NB4 (cell line): ENCODE results near the gene TMEM87B.

ENCODE experiments used
- POLR2A ChIP-seq: IDR thresholded peaks from 2 replicates; pipeline ENCODE4 v1.6.1; 2011; ENCODE audit warnings: mild to moderate bottlenecking; ENCODE audit not compliant: insufficient read length; ENCODE audit errors: extremely low read depth
- TF ChIP-seq, protein P1 (sequence below): IDR thresholded peaks from one replicate; pipeline ENCODE4 v1.5.1; 2012; ENCODE audit warnings: low read depth, low read length
- TF ChIP-seq, protein P2 (sequence below): IDR thresholded peaks from 2 replicates; pipeline ENCODE4 v1.6.1; 2011; ENCODE audit warnings: low read depth, low read length

GRCh38 chr2:112129060-112129459, 74.0 kb downstream of the TMEM87B start:
- no peak for TF ChIP-seq POLR2A
- TF ChIP-seq, protein P1, sequence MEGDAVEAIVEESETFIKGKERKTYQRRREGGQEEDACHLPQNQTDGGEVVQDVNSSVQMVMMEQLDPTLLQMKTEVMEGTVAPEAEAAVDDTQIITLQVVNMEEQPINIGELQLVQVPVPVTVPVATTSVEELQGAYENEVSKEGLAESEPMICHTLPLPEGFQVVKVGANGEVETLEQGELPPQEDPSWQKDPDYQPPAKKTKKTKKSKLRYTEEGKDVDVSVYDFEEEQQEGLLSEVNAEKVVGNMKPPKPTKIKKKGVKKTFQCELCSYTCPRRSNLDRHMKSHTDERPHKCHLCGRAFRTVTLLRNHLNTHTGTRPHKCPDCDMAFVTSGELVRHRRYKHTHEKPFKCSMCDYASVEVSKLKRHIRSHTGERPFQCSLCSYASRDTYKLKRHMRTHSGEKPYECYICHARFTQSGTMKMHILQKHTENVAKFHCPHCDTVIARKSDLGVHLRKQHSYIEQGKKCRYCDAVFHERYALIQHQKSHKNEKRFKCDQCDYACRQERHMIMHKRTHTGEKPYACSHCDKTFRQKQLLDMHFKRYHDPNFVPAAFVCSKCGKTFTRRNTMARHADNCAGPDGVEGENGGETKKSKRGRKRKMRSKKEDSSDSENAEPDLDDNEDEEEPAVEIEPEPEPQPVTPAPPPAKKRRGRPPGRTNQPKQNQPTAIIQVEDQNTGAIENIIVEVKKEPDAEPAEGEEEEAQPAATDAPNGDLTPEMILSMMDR = no peak
- TF ChIP-seq, protein P2, sequence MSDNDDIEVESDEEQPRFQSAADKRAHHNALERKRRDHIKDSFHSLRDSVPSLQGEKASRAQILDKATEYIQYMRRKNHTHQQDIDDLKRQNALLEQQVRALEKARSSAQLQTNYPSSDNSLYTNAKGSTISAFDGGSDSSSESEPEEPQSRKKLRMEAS = no peak
